ENCODE data around the gene ABCC1. TPM values are rescaled to one million over a fixed set of nuclear protein-coding genes. Genes with fewer than 3 reads are reported as not detected.

Gene ABCC1
- total RNA-seq, 2 donors from 2014 or later: 78.0 to 84.0 TPM

DNA sequence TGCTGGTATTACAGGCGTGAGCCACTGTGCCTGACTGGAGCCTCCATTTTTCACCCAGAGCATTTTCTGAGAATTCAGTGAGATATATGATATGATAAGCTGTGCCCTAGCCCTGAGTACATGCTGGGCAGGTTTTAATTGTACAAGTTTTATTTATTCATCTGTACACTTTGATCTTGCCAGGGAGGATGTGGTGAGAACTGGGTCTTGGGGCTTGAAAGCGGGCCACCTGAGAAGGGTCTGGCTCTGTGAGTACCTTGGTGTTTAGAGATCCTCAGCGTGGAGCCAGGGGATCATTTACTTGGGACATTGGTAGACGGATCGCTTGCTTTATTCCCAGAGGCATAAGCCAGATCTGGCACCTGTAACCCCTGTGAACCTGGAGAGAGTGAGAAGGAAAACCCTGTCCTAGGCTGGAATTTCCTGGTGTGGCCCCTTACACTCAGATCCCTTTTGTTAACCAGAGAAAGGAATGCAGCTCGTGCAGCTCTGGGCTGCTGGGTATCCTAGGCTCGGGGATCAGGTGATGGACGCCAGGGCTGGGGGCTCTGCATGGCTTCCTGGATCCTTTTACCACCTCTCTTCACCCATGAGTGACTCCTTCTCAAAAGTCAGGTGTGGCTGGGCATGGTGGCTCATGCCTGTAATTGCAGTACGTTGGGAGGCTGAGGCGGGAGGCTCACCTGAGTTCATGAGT lies 91.9 kb downstream of the ABCC1 start:
- ATAC-seq (replicated peaks): no peak
- Mint-ChIP-seq H3K27me3 (no peaks in the 10 kb centered on the region), H3K9me3 (no peaks in the 10 kb centered on the region), H3K4me1 (peaks cover 17% of the 10 kb centered on the region), H3K4me3 (peak overlapping the region; percentile 9), H3K27ac (peak overlapping the region; percentile 61), H3K36me3 (ENCODE audit: low read depth) (peaks cover 93% of the 10 kb centered on the region)

DNA sequence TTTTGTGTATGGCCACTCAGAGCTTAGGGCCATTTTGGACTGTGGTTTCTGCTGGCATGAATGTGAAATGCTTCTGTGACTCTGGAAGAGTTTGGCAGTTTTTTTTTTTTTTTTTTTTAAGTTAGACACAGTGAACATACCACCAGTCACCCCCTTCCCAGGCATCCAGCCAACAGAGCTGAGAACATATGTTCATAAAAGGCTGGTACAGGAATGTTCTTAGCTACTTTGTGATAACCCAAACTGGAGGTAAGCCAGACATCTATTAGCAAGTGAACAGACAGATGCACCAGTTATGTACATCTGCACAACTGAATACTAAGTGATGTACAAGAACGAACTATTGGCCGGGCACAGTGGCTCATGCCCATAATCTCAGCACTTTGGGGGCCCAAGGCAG lies 92.7 kb downstream of the ABCC1 start:
- Mint-ChIP-seq H3K4me3 (no peak overlapping the region), H3K27ac (no peak overlapping the region), H3K36me3 (ENCODE audit: low read depth) (peaks cover 93% of the 10 kb centered on the region), H3K27me3 (no peaks in the 10 kb centered on the region), H3K9me3 (no peaks in the 10 kb centered on the region), H3K4me1 (peaks cover 17% of the 10 kb centered on the region)
- ATAC-seq (replicated peaks): no peak

DNA sequence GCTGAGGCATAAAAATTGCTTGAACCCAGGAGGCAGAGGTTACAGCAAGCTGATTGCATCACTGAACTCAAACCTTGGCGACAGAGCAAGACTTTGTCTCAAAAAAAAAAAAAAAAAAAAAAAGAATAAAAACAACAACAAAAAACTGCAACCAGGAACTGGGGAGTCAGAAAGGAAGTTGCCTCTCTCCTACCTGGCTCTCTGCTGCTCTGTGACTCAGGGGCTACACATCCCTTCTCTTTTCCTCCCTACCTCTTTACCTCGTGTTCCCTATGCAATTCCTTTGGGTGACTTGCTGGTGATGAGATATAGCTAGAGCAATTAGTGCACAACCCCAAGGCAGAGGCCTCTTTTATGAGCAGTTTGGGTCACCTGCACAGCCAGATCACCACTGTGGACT lies 95.9 kb downstream of the ABCC1 start:
- no peak overlapping the region for H3K4me3 Mint-ChIP-seq
- peaks cover 5% of the 10 kb centered on the region for H3K4me1 Mint-ChIP-seq
- H3K9me3 Mint-ChIP-seq: no peaks in the 10 kb centered on the region
- H3K27ac Mint-ChIP-seq: no peak overlapping the region
- H3K36me3 Mint-ChIP-seq (ENCODE audit: low read depth): peaks cover 95% of the 10 kb centered on the region
- no peak for ATAC-seq (replicated peaks)
- no peaks in the 10 kb centered on the region for H3K27me3 Mint-ChIP-seq

GRCh38 chr16:16045879-16046278 lies 96.5 kb downstream of the ABCC1 start:
- Mint-ChIP-seq H3K27me3 (no peaks in the 10 kb centered on the region), H3K4me1 (peaks cover 5% of the 10 kb centered on the region)

DNA sequence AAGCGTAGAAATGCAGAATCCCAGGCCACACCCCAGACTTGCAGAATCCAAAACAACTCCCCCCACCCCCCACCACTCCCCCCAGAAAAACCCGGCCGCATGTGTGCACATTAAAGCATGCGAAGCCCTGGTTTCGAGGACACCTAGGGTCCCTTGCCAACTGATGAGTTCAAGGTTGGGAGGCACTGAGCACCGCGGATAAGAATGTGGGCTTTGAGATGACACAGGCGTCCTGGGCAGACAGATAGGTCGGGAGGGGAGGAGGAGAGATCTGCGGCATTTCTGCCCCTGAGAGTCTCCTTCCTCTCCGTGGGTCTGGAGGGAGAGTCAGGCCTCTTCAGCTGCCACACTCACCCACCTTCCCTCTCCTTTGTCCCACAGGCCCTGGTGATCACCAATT lies 98.3 kb downstream of the ABCC1 start:
- no peaks in the 10 kb centered on the region for H3K4me1 Mint-ChIP-seq

More at GRCh38 chr16:16045879-16046278, 96.5 kb downstream of the ABCC1 start:
- peak; percentile 26 for ATAC-seq (replicated peaks)
- Mint-ChIP-seq H3K4me3 (no peak overlapping the region), H3K36me3 (ENCODE audit: low read depth) (peaks cover 99% of the 10 kb centered on the region), H3K9me3 (no peaks in the 10 kb centered on the region), H3K27ac (no peak overlapping the region)

GRCh38 chr16:16048904-16049582 lies 99.6 kb downstream of the ABCC1 start:
- peak; percentile 45 for ATAC-seq (replicated peaks)
- H3K4me1 Mint-ChIP-seq: no peaks in the 10 kb centered on the region

More for the DNA sequence above, 98.3 kb downstream of the ABCC1 start:
- Mint-ChIP-seq H3K36me3 (ENCODE audit: low read depth) (peaks cover 100% of the 10 kb centered on the region), H3K27ac (no peak overlapping the region), H3K4me3 (no peak overlapping the region), H3K9me3 (no peaks in the 10 kb centered on the region), H3K27me3 (no peaks in the 10 kb centered on the region)
- no peak for ATAC-seq (replicated peaks)

DNA sequence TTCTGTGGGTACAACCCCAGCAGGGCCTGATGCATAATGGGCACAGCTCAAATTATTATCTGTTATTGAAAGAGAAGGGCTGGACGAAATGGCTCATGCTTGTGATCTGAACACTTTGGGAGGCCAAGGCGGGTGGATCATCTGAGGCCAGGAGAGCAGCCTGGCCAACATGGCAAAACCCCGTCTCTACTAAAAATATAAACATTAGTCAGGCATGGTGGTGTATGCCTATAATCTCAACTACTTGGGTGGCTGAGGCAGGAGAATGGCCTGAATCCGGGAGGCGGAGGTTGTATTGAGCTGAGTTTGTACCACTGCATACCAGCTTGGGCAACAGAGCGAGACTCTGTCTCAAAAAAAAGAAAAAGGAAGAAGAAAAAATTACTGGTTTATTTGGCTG lies 100.7 kb downstream of the ABCC1 start:
- H3K4me3 Mint-ChIP-seq: no peak overlapping the region
- no peak for ATAC-seq (replicated peaks)
- no peak overlapping the region for H3K27ac Mint-ChIP-seq
- H3K36me3 Mint-ChIP-seq (ENCODE audit: low read depth): peaks cover 100% of the 10 kb centered on the region
- no peaks in the 10 kb centered on the region for H3K9me3 Mint-ChIP-seq
- no peaks in the 10 kb centered on the region for H3K4me1 Mint-ChIP-seq
- no peaks in the 10 kb centered on the region for H3K27me3 Mint-ChIP-seq

More at GRCh38 chr16:16048904-16049582, 99.6 kb downstream of the ABCC1 start:
- no peak overlapping the region for H3K27ac Mint-ChIP-seq
- no peaks in the 10 kb centered on the region for H3K9me3 Mint-ChIP-seq
- H3K27me3 Mint-ChIP-seq: no peaks in the 10 kb centered on the region
- H3K36me3 Mint-ChIP-seq (ENCODE audit: low read depth): peaks cover 100% of the 10 kb centered on the region
- H3K4me3 Mint-ChIP-seq: no peak overlapping the region

GRCh38 chr16:16051132-16051531 lies 101.7 kb downstream of the ABCC1 start:
- no peaks in the 10 kb centered on the region for H3K4me1 Mint-ChIP-seq
- H3K27me3 Mint-ChIP-seq: no peaks in the 10 kb centered on the region
- ATAC-seq (replicated peaks): no peak
- H3K27ac Mint-ChIP-seq: no peak overlapping the region
- H3K36me3 Mint-ChIP-seq (ENCODE audit: low read depth): peaks cover 100% of the 10 kb centered on the region
- H3K4me3 Mint-ChIP-seq: no peak overlapping the region
- H3K9me3 Mint-ChIP-seq: no peaks in the 10 kb centered on the region

DNA sequence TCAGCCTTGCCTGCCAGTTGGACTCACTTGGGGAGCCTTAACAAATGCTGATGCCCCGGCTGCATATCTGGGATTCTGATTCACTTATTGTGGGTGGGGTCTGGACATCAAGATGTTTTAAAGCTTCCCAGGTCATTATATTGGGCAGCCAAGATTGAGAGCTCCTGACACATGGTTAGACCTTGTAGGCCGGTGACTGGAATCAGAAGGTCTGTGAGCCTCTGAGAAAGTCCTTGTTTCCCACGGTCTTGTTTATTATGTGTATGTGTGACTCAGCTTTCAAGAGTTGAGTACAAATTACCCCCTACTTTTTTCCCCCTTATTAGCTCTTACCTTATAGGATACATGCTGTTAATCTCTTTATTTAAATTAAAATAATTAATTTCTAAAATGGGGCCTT lies 103.5 kb downstream of the ABCC1 start:
- Mint-ChIP-seq H3K27me3 (no peaks in the 10 kb centered on the region), H3K27ac (no peak overlapping the region), H3K4me3 (no peak overlapping the region), H3K4me1 (no peaks in the 10 kb centered on the region), H3K9me3 (no peaks in the 10 kb centered on the region), H3K36me3 (ENCODE audit: low read depth) (peaks cover 100% of the 10 kb centered on the region)
- no peak for ATAC-seq (replicated peaks)

- no peak for ATAC-seq (replicated peaks)
- H3K36me3 Mint-ChIP-seq (ENCODE audit: low read depth): peaks cover 94% of the 10 kb centered on the region
- H3K27ac Mint-ChIP-seq: no peak overlapping the region
- no peaks in the 10 kb centered on the region for H3K27me3 Mint-ChIP-seq
- peaks cover 6% of the 10 kb centered on the region for H3K4me1 Mint-ChIP-seq
- no peak overlapping the region for H3K4me3 Mint-ChIP-seq
- no peaks in the 10 kb centered on the region for H3K9me3 Mint-ChIP-seq
These were observed 107.7 kb downstream of the ABCC1 start for GRCh38 chr16:16057102-16057501.

DNA sequence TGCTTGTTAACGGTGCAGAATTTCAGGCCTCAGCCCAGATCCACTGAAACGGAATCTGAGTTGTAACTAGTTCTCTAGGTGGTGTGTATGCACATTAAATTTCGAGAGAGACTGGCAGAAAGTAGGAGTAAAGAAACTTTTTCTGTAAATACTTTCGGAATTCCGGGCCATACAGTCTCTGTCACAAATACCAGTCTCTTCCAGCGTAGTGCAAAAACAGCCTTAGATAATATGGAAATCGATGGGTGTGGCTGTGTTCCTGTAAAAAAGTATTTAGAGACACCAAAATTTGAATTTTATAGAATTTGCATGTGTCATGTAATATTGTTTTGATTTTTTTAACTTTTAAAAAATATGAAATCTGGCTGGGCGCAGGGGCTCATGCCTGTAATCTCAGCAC lies 109.7 kb downstream of the ABCC1 start:
- H3K9me3 Mint-ChIP-seq: no peaks in the 10 kb centered on the region
- no peak overlapping the region for H3K4me3 Mint-ChIP-seq
- peaks cover 11% of the 10 kb centered on the region for H3K4me1 Mint-ChIP-seq
- no peak overlapping the region for H3K27ac Mint-ChIP-seq
- H3K27me3 Mint-ChIP-seq: no peaks in the 10 kb centered on the region
- peaks cover 92% of the 10 kb centered on the region for H3K36me3 Mint-ChIP-seq (ENCODE audit: low read depth)
- no peak for ATAC-seq (replicated peaks)

GRCh38 chr16:16059895-16060590 lies 110.6 kb downstream of the ABCC1 start:
- H3K4me3 Mint-ChIP-seq: no peak overlapping the region
- H3K27ac Mint-ChIP-seq: peak overlapping the region; percentile 59

GRCh38 chr16:16062023-16062937 lies 112.9 kb downstream of the ABCC1 start:
- peaks cover 11% of the 10 kb centered on the region for H3K4me1 Mint-ChIP-seq
- peak; percentile 23 for ATAC-seq (replicated peaks)

More at GRCh38 chr16:16059895-16060590, 110.6 kb downstream of the ABCC1 start:
- no peak for ATAC-seq (replicated peaks)
- Mint-ChIP-seq H3K36me3 (ENCODE audit: low read depth) (peaks cover 92% of the 10 kb centered on the region), H3K9me3 (no peaks in the 10 kb centered on the region), H3K4me1 (peaks cover 11% of the 10 kb centered on the region), H3K27me3 (no peaks in the 10 kb centered on the region)

GRCh38 chr16:16063683-16064082 lies 114.3 kb downstream of the ABCC1 start:
- ATAC-seq (replicated peaks): no peak
- Mint-ChIP-seq H3K27ac (peak overlapping the region; percentile 75), H3K9me3 (no peaks in the 10 kb centered on the region)

More at GRCh38 chr16:16062023-16062937, 112.9 kb downstream of the ABCC1 start:
- peak overlapping the region; percentile 24 for H3K27ac Mint-ChIP-seq
- H3K9me3 Mint-ChIP-seq: no peaks in the 10 kb centered on the region
- no peak overlapping the region for H3K4me3 Mint-ChIP-seq
- peaks cover 89% of the 10 kb centered on the region for H3K36me3 Mint-ChIP-seq (ENCODE audit: low read depth)
- no peaks in the 10 kb centered on the region for H3K27me3 Mint-ChIP-seq

More at GRCh38 chr16:16063683-16064082, 114.3 kb downstream of the ABCC1 start:
- Mint-ChIP-seq H3K4me1 (peaks cover 14% of the 10 kb centered on the region), H3K36me3 (ENCODE audit: low read depth) (peaks cover 90% of the 10 kb centered on the region), H3K27me3 (no peaks in the 10 kb centered on the region), H3K4me3 (no peak overlapping the region)
